ENCODE results near the gene IRF8.

Gene IRF8

DNA sequence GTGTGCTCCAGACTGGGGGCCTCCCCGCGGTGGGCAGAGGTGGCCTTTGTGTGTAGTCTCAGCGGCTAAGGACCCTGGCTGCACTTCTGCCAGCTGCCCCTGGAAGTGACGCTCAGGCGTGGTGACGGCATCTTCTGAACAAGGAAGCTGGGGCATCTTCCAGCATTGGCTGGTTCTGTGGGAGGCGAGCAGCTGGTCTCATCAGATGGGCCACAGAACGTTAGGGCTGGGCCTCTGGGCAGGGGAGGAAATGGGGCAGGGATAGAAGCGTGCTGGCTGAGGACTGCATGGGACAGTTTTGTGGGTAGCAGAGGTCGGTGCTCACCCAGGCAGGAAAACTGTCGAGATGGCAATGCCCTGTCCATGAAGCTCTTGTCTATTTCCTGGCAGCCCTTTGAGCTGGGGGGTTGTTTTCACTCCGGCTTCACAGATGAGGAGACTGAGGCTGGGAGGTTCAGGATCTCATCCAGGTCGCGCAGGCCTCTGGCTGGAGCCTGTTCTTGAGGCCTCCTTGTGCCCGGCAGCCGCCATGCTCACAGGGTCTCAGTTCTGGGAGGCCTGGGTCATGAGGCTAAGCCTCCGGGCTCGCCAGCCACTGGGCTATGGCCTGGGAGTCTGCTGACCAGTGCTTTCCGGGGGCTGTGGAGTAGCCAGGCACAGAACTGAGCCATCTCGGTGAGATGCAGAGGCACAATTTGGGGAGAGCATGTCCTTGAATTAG, 16.3 kb downstream of the IRF8 start:
- peaks cover 0 to 38% of the 10 kb centered on the region in 2 experiments for H3K27me3 ChIP-seq (ENCODE audit: control insufficient read depth in 1 of 2, insufficient read depth in 1 of 2, low read length in 2 of 2)
- no peak overlapping the region for H3K18ac ChIP-seq (ENCODE audit: low read depth in 1 of 2, low read length in 2 of 2)
- H3K4me3 ChIP-seq (ENCODE audit: insufficient read depth in 1 of 2, low read depth in 1 of 2, low read length in 2 of 2) = no peak overlapping the region
- no peak overlapping the region for H3K4me2 ChIP-seq (ENCODE audit: low read length, poor library complexity, severe bottlenecking)
- DNase-seq = no peak
- no peak overlapping the region for H2AFZ ChIP-seq (ENCODE audit: low read depth, low read length)
- H4K91ac ChIP-seq (ENCODE audit: low read length) = no peak overlapping the region
- H3K9me3 ChIP-seq (ENCODE audit: control insufficient read depth, low read length) = no peaks in the 10 kb centered on the region
- no peak overlapping the region for H3K4ac ChIP-seq (ENCODE audit: low read depth in 1 of 2, low read length in 2 of 2)
- H3K9ac ChIP-seq (ENCODE audit: low read length) = no peak overlapping the region
- H2BK120ac ChIP-seq (ENCODE audit: low read depth, low read length) = no peak overlapping the region
- H3K36me3 ChIP-seq (ENCODE audit: control insufficient read depth in 1 of 2, insufficient read depth in 2 of 2, low read depth in 1 of 2, low read length in 2 of 2) = peaks cover 0 to 2% of the 10 kb centered on the region in 2 experiments
- no peak overlapping the region for H2AK5ac ChIP-seq (ENCODE audit: low read length, severe bottlenecking)
- no peak overlapping the region for H2BK12ac ChIP-seq (ENCODE audit: low read length in 2 of 2)
- H3K4me1 ChIP-seq (ENCODE audit: control insufficient read depth, insufficient read depth, low read depth, low read length) = peaks cover 1% of the 10 kb centered on the region
- H4K8ac ChIP-seq (ENCODE audit: low read length) = no peak overlapping the region
- H3K27ac ChIP-seq (ENCODE audit: low read length, poor library complexity, severe bottlenecking) = no peak overlapping the region
- WGBS = 93% methylated on average over 20 of the region's 20 CpGs
- no peak overlapping the region for H3K23ac ChIP-seq (ENCODE audit: low read length in 2 of 2)
- no peaks in the 10 kb centered on the region for H3K79me1 ChIP-seq (replicated peaks; ENCODE audit: low read length, poor library complexity, severe bottlenecking)
- H2BK5ac ChIP-seq (ENCODE audit: low read depth, low read length, poor library complexity, severe bottlenecking) = no peak overlapping the region
- no peak overlapping the region for H2BK15ac ChIP-seq (ENCODE audit: low read depth, poor library complexity, severe bottlenecking)
- peak overlapping the region in 1 of 2 experiments; percentile 49 for H3K14ac ChIP-seq (ENCODE audit: low read length in 2 of 2)

DNA sequence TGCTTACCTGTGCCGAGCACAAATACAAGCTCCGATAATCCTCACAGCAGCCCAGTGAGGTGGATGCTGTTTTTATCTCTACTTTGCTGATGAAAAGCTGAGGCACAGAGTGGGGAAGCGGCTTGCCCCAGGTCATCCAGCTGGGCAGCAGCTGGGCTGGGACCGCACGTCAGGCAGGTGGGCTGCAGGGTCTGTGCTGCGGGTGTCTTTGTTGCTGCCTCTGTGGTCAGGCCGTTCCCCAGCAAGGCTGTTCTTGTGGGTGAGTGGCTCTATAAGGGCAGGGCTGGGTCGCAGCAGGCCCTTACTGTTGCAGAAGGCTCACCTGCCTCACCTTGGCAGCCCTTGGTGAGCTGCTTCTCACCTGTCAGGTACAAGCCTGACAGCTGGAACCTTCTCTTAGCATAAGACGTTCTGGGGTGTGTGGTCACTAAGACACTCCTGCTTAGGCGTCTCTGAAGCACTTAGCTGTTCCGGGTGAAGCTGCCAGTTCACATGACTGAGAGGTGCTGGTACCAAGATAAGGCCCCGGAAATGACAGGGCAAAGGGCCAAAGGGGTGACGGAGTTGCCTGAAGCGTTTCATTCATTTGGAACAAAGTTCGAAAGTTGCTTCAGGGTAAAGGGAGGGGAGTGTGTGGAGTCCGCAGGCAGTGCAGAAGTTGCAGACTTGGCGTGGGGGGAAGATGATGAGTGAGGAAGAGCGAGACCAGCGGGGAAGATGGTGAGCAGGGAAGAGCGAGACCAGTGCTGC, 17.4 kb downstream of the IRF8 start:
- no peak overlapping the region for H2BK15ac ChIP-seq (ENCODE audit: low read depth, poor library complexity, severe bottlenecking)
- H2BK12ac ChIP-seq (ENCODE audit: low read length in 2 of 2) = no peak overlapping the region
- no peak overlapping the region for H2AK5ac ChIP-seq (ENCODE audit: low read length, severe bottlenecking)
- no peaks in the 10 kb centered on the region for H3K79me1 ChIP-seq (replicated peaks; ENCODE audit: low read length, poor library complexity, severe bottlenecking)
- no peak overlapping the region for H2AFZ ChIP-seq (ENCODE audit: low read depth, low read length)
- no peak overlapping the region for H4K8ac ChIP-seq (ENCODE audit: low read length)
- H3K14ac ChIP-seq (ENCODE audit: low read length in 2 of 2) = peak overlapping the region in 1 of 2 experiments; percentile 15
- no peak overlapping the region for H2BK5ac ChIP-seq (ENCODE audit: low read depth, low read length, poor library complexity, severe bottlenecking)
- peaks cover 0 to 2% of the 10 kb centered on the region in 2 experiments for H3K36me3 ChIP-seq (ENCODE audit: control insufficient read depth in 1 of 2, insufficient read depth in 2 of 2, low read depth in 1 of 2, low read length in 2 of 2)
- no peak overlapping the region for H3K4me3 ChIP-seq (ENCODE audit: insufficient read depth in 1 of 2, low read depth in 1 of 2, low read length in 2 of 2)
- no peak overlapping the region for H3K18ac ChIP-seq (ENCODE audit: low read depth in 1 of 2, low read length in 2 of 2)
- no peak overlapping the region for H2BK120ac ChIP-seq (ENCODE audit: low read depth, low read length)
- no peak overlapping the region for H4K91ac ChIP-seq (ENCODE audit: low read length)
- H3K9me3 ChIP-seq (ENCODE audit: control insufficient read depth, low read length) = no peaks in the 10 kb centered on the region
- H3K4me1 ChIP-seq (ENCODE audit: control insufficient read depth, insufficient read depth, low read depth, low read length) = peaks cover 1% of the 10 kb centered on the region
- no peak overlapping the region for H3K23ac ChIP-seq (ENCODE audit: low read length in 2 of 2)
- no peak overlapping the region for H3K4me2 ChIP-seq (ENCODE audit: low read length, poor library complexity, severe bottlenecking)
- peaks cover 0 to 28% of the 10 kb centered on the region in 2 experiments for H3K27me3 ChIP-seq (ENCODE audit: control insufficient read depth in 1 of 2, insufficient read depth in 1 of 2, low read length in 2 of 2)
- H3K9ac ChIP-seq (ENCODE audit: low read length) = no peak overlapping the region
- no peak overlapping the region for H3K4ac ChIP-seq (ENCODE audit: low read depth in 1 of 2, low read length in 2 of 2)
- WGBS = 94% methylated on average over 20 of the region's 20 CpGs
- DNase-seq = no peak
- H3K27ac ChIP-seq (ENCODE audit: low read length, poor library complexity, severe bottlenecking) = no peak overlapping the region

DNA sequence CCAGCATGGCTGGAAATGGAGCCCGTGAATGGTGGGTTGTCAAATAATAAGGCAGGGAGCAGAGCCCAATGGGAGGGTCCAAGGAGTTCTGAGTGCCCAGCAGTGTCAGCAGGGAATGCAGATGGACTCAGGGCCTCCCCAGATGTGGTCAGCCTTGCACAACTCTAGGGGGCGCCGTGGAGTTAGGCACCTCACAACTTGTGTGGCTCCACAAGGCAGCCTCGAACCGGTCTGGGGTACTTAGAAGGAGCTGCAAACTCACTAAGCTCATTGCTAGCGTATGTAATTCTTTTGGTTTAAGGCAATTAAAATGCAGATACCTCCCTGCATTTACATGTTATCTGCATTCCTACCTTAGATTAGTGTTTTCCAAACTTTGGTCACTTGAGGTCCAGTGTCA, 18.1 kb downstream of the IRF8 start:
- Histone ChIP-seq H3K9me3 (ENCODE audit: control insufficient read depth, low read length) (no peaks in the 10 kb centered on the region), H2AK5ac (ENCODE audit: low read length, severe bottlenecking) (no peak overlapping the region), H2BK5ac (ENCODE audit: low read depth, low read length, poor library complexity, severe bottlenecking) (no peak overlapping the region), H4K8ac (ENCODE audit: low read length) (no peak overlapping the region), H3K4me1 (ENCODE audit: control insufficient read depth, insufficient read depth, low read depth, low read length) (peaks cover 1% of the 10 kb centered on the region), H3K36me3 (ENCODE audit: control insufficient read depth in 1 of 2, insufficient read depth in 2 of 2, low read depth in 1 of 2, low read length in 2 of 2) (peaks cover 0 to 2% of the 10 kb centered on the region in 2 experiments), H3K4me2 (ENCODE audit: low read length, poor library complexity, severe bottlenecking) (no peak overlapping the region), H2BK12ac (ENCODE audit: low read length in 2 of 2) (no peak overlapping the region), H2BK120ac (ENCODE audit: low read depth, low read length) (no peak overlapping the region), H3K18ac (ENCODE audit: low read depth in 1 of 2, low read length in 2 of 2) (no peak overlapping the region), H3K23ac (ENCODE audit: low read length in 2 of 2) (no peak overlapping the region), H3K4ac (ENCODE audit: low read depth in 1 of 2, low read length in 2 of 2) (no peak overlapping the region), H3K9ac (ENCODE audit: low read length) (no peak overlapping the region), H3K4me3 (ENCODE audit: insufficient read depth in 1 of 2, low read depth in 1 of 2, low read length in 2 of 2) (no peak overlapping the region), H3K27me3 (ENCODE audit: control insufficient read depth in 1 of 2, insufficient read depth in 1 of 2, low read length in 2 of 2) (peaks cover 0 to 21% of the 10 kb centered on the region in 2 experiments), H2AFZ (ENCODE audit: low read depth, low read length) (no peak overlapping the region), H3K27ac (ENCODE audit: low read length, poor library complexity, severe bottlenecking) (no peak overlapping the region), H3K79me1 (replicated peaks; ENCODE audit: low read length, poor library complexity, severe bottlenecking) (no peaks in the 10 kb centered on the region), H4K91ac (ENCODE audit: low read length) (no peak overlapping the region), H2BK15ac (ENCODE audit: low read depth, poor library complexity, severe bottlenecking) (no peak overlapping the region), H3K14ac (ENCODE audit: low read length in 2 of 2) (no peak overlapping the region)
- WGBS = 86% methylated on average over 6 of the region's 6 CpGs
- DNase-seq = no peak

DNA sequence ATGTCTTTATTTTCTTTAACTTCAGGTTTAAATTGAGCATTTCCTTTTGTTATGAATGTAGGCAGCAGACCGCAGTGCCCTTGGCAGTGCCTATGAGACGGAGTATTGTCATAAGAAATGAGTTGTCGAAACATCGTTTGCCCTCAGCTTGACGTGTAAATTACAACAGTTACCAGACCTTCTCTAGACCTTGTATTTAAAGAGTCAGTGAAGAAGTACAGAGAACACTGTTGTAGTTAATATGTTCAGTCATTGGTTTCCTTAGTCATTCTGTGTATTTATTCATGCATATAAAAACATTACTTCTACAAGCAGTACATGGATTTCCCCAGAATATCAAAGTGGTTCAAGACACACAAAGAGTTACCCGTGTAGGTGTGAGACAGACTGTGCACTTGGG, 19.0 kb downstream of the IRF8 start:
- H3K27ac ChIP-seq (ENCODE audit: low read length, poor library complexity, severe bottlenecking) = no peak overlapping the region
- no peak overlapping the region for H4K8ac ChIP-seq (ENCODE audit: low read length)
- no peak overlapping the region for H3K14ac ChIP-seq (ENCODE audit: low read length in 2 of 2)
- no peak overlapping the region for H3K23ac ChIP-seq (ENCODE audit: low read length in 2 of 2)
- H2AFZ ChIP-seq (ENCODE audit: low read depth, low read length) = no peak overlapping the region
- H2BK120ac ChIP-seq (ENCODE audit: low read depth, low read length) = no peak overlapping the region
- H2BK15ac ChIP-seq (ENCODE audit: low read depth, poor library complexity, severe bottlenecking) = no peak overlapping the region
- H3K18ac ChIP-seq (ENCODE audit: low read depth in 1 of 2, low read length in 2 of 2) = no peak overlapping the region
- no peak overlapping the region for H3K4me2 ChIP-seq (ENCODE audit: low read length, poor library complexity, severe bottlenecking)
- DNase-seq = no peak
- 91% methylated on average over 6 of the region's 6 CpGs for whole genome bisulfite sequencing
- no peaks in the 10 kb centered on the region for H3K79me1 ChIP-seq (replicated peaks; ENCODE audit: low read length, poor library complexity, severe bottlenecking)
- H3K9ac ChIP-seq (ENCODE audit: low read length) = no peak overlapping the region
- H3K4ac ChIP-seq (ENCODE audit: low read depth in 1 of 2, low read length in 2 of 2) = no peak overlapping the region
- peaks cover 1% of the 10 kb centered on the region for H3K4me1 ChIP-seq (ENCODE audit: control insufficient read depth, insufficient read depth, low read depth, low read length)
- peaks cover 0 to 18% of the 10 kb centered on the region in 2 experiments for H3K27me3 ChIP-seq (ENCODE audit: control insufficient read depth in 1 of 2, insufficient read depth in 1 of 2, low read length in 2 of 2)
- peaks cover 0 to 2% of the 10 kb centered on the region in 2 experiments for H3K36me3 ChIP-seq (ENCODE audit: control insufficient read depth in 1 of 2, insufficient read depth in 2 of 2, low read depth in 1 of 2, low read length in 2 of 2)
- no peaks in the 10 kb centered on the region for H3K9me3 ChIP-seq (ENCODE audit: control insufficient read depth, low read length)
- no peak overlapping the region for H2BK5ac ChIP-seq (ENCODE audit: low read depth, low read length, poor library complexity, severe bottlenecking)
- no peak overlapping the region for H2BK12ac ChIP-seq (ENCODE audit: low read length in 2 of 2)
- no peak overlapping the region for H2AK5ac ChIP-seq (ENCODE audit: low read length, severe bottlenecking)
- no peak overlapping the region for H4K91ac ChIP-seq (ENCODE audit: low read length)
- no peak overlapping the region for H3K4me3 ChIP-seq (ENCODE audit: insufficient read depth in 1 of 2, low read depth in 1 of 2, low read length in 2 of 2)
